Kidney glomerular epithelial cell (primary cell): Measurements from ENCODE around the gene TOMM20L.
"Not testable (repeated sequence)": the region's sequence is repeated elsewhere in the genome, so short reads cannot be mapped to it uniquely, and the experiment has no call there.

Experiments
- DNase-seq: peaks from one replicate; lab custom pipeline; 2025; lab: John Stamatoyannopoulos, UW

The TOMM20L gene

DNA sequence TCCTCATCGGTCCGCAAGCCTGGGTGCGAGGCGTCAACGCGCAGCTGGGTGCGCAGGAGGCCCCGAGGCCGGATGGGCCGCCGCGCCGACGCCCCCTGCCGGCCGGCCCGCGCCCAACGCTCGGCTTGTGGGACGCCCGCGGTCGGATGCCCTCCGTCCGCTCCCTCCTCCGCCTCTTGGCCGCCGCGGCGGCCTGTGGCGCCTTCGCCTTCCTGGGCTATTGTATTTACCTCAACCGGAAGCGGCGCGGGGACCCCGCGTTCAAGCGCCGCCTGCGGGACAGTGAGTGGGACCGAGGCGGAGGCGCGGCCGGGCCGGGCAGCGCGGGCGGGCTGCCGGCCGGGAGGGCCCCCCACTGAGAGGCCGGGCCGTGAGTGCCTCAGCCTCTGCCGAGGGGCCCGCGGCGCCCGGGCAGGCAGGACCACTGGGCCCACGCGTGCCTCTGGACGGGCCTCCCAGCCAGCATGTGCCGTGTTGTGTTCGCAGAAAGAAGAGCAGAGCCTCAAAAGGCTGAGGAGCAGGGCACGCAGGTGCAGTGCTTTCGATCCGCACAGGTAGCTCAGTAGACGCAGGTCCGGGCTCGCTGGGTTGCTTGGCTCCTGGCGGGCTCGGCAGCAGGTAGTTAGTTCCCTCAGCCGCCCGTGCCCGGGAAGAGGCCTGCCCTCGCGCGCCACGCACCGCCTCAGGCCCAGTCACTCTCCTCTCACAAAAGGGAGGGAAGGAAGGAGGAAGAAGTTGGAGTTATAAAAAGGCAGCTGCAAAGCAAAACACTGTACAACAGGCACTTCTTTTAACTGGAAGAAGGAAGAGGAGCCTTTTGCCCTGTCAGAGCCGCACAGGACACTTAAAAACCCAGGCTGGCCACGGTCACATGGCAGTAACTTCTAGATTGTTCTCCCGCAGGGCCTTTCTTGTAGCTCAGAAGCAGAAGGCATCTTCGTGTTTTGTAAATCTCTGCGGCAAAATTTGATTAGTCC is at the start of gene TOMM20L:
Gene TOMM20L, plus strand, starts transcription at position 119 of the 977 bp plus-strand sequence. Its CDS starts 28 bp downstream, at position 147.
- DNase-seq: peak; percentile 30

DNA sequence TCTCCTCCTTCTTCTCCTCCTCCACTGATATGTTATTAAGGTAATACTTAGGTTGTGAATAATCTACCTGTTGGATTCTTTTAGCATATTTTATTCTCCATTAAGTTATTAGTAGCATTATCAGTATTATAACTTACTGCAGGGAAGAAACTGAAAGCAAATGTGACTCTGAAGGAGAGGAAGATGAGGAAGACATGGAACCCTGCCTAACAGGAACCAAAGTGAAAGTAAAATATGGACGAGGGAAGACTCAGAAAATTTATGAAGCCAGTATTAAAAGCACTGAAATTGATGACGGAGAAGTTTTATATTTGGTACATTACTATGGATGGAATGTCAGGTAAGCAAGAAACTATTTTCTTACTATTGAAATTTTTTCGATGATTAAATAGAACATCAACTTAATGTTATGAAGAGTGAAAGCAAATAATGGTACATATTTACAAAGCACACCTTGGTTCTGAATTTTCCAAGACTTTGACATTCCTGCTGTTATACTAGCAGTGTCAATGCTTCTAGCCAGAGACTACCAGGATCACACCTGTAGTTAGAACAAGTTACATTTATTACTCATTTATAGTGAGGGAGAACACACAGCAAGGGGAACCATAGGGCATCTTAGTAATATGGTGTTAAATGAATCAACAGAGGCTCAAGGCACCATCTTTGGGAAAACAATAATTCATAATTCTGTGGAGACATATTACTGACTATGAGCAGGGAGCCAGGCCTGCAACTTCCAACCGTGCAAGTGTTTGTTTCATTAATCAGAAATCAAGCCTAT is 42.0 kb upstream of the TOMM20L start:
- peak; percentile 5 for DNase-seq

DNA sequence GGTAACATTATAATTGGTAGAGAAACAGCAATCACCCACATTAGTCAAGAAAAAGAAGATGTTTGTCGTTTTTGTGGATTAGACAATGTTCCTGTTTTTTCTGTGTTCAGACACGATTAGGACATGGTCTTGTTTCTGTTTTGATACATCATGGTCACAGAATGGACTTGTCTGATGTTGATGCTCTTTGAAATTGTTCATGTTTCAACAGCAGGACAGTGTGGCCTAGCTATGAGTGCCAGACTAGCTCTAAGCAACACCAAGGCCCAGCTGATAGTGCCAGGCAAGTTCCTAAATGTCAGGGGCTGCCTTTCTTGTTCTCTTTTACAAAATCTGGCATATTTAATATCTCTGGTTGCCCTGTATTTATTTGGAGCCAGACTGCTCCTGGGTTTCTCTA is 40.9 kb upstream of the TOMM20L start:
- no peak for DNase-seq

DNA sequence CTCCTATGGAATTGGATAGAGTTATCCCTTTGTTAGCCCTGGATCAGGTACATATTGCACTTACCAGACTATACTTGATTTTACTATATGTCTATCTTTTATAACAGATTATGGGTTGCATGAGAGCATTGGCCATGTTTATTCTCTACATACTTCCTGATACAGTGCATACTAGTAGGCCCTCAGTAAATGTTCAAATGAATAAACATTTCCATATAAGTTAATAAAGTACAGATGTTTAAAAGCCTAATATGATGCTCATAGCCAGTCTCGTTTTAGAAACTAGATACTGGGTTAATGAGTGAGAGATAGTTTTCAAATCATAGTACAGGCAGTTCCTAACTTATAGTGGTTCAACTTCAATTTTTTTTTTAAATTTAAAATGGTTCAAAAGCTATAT is 39.5 kb upstream of the TOMM20L start:
- no peak for DNase-seq

DNA sequence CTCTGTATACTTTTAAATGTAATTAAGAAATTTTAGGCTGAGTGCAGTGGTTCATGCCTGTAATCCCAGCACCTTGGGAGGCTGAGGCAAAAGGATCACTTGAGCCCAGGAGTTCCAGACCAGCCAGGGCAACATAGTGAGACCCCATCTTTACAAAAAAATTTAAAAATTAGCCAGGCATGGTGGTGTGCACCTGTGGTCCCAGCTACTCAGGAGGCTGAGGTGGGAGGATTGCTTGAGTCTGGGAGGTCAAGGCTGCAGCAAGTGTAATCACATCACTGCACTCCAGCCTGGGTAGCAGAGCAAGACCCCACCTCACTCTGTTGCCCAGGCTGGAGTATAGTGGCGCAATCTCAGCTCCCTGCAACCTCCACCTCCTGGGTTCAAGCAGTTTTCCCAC is 33.5 kb upstream of the TOMM20L start:
- not testable (repeated sequence) for DNase-seq

DNA sequence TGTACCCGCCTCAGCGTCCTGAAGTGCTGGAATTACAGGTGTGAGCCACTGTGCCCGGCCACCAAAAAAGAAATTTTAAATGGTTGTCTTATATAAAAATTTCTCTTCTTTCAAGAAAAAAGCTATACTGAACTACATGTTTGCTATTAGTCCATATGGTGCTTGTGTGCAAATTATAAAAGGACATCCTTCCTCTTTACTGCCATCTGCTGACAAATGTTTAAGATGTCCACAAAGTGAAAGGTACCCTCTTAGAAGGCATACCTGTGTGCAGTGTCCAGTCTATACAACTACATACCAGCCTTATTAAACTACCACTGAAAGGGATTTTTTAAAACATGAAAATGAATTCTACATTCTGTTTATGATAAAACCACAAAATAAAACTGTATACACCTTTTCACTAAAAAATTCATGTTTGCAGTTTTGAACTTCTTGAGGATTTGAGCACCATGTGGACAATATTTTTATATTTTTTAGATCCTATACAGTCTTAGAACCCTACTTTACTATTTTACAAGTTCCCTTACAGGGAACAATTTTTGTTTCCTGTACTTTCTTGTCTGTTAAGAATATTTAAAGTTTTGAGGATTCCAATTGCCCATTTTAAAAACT is 32.8 kb upstream of the TOMM20L start:
- peak; percentile 17 for DNase-seq

DNA sequence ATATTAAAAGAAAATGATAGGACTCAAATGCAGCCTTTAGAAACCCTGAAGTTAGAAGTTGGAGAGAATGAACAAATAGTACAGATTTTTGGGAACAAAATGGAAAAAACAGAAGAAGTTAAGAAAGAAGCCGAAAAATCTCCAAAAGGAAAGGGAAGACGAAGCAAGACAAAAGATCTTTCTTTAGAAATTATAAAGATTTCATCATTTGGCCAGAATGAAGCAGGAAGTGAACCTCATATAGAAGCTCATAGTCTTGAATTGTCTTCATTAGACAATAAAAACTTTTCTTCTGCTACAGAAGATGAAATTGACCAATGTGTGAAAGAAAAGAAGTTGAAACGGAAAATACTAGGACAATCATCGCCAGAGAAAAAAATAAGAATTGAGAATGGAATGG is 31.4 kb upstream of the TOMM20L start:
- no peak for DNase-seq

DNA sequence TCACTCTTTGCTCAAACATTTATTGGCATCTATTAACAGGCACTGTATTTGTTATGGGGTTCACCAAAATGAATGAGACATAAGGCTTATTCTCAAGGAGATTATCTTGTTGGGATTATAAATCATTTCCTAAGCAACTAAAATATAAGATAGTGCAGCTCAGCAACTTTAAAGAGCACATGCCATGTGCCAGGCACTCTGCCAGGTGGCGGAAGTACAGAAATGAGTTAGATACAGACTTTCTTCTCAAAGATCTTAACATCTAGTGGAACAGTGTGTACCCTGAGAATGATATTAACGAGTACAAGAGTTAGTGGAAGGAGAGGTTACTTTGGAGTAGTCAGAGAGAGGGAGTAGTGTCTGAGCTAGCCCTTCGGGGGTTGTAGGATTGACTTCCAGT is 28.4 kb upstream of the TOMM20L start:
- no peak for DNase-seq

DNA sequence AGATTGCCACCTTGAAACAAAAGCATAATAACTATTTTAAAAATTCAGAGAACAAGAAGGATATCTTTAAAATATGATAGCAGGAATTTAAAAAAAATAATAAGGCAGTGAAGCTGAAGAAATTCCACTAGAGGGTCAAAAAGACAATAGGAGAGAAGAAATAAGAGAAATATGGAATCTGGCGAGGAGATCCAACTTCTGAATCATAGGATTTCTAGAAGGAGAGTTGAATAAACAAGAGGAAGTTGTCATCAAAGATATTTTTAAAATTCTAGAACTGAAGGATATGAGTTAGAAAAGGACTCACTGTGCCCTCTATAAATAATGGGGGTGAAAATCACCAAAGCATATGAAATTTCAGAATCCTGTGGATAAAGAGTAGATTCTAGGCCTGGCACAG is 26.8 kb upstream of the TOMM20L start:
- DNase-seq: no peak

DNA sequence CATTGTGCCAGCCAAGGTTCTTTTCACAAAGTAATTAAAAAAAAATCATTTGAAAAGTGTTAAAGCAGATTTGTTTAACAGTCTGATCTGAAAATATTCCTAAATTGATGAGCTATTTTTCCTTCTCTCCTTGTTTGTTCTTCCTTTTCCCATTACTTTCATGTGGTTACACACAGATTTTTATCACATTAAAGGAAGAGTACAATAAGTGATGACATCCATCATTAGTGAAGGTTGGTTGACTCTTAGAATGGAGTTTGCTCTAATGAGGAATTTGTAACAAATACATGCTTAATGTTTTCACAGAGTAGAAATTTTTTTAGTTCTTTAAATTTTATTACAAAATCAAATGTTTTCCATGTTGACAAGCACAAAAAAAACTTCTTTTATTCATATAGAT is 18.9 kb upstream of the TOMM20L start:
- DNase-seq: no peak

DNA sequence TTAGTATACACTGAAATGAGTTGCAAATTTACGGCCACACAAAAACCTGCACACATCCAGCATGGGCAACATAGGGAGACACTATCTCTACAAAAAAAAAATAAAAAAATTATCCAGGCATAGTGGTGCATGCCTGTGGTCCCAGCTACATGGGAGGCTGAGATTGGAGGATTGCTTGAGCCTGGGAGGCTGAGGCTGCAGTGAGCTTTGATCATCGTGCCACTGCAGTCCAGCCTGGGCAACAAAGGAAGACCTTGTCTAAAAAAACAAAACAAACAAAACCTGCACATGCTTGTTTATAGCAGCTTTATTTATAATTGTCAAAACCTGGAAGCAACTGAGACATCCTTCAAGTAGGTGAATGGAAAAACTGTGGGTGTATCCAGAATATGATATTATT is 4.9 kb upstream of the TOMM20L start:
- no peak for DNase-seq

DNA sequence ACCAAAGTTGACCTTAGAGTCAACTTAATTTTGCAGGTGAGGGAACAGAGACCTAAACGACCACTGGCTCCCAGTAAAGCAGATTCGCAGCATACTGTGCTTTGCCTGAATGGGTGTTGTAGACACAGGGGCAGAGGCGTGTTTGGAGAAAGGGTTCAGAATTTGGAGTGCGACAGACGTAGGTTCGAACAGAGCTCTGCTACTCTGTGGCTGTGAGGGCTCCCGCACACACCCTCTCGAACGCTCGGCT is 243 bp upstream of the TOMM20L start:
- DNase-seq: no peak

DNA sequence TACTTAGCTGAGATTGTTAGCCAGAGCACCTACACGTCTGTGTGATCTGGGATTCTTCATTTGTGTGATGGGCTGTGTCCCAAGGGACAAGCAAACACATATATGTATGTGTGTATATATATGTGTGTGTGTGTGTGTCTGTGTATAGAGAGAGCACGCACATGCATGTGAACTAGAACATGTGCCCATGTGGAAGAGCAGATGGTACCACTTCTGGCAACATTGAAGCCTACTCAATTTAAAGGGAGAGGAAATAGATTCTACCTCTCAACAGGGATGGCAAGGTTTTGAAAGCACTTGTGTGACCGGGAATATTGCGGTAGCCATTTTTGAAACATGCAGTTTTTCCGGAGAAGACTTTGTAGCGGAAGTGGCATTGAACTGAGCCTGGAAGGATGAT is 1.4 kb downstream of the TOMM20L start:
- DNase-seq: no peak

DNA sequence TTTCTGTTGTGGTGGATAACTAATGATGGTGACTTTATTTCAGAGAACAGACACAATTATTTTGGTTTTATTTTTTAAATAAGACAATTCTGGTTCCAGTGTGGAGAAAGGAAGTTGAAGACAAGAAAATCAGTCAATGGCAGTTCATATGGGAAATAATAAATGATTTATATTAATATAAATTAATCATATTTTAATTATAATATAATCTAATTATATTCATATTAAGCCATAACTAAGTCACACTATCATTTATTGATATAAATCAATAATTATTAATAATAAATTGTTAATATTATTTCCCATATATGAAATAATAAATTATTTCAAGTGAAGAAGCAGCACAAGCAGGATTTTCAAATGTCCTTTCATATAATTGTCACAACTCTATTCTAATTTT is 2.8 kb downstream of the TOMM20L start:
- DNase-seq: no peak

DNA sequence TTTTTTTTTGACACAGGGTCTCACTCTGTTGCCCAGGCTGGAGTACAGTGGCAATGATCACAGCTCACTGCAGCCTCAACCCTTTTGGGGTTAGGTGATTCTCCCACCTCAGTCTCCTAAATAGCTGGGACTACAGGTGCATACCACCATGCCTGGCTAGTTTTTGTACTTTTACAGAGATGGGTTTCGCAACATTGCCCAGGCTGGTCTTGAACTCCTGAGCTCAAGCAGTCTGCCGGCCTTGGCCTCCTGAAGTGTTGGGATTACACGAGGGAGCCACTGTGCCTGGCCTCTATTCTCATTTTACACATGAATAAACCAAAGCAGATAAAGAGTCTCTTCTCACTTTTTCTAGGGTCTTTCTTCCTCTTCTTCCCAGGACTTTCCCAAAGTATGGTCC is 3.2 kb downstream of the TOMM20L start:
- no peak for DNase-seq

DNA sequence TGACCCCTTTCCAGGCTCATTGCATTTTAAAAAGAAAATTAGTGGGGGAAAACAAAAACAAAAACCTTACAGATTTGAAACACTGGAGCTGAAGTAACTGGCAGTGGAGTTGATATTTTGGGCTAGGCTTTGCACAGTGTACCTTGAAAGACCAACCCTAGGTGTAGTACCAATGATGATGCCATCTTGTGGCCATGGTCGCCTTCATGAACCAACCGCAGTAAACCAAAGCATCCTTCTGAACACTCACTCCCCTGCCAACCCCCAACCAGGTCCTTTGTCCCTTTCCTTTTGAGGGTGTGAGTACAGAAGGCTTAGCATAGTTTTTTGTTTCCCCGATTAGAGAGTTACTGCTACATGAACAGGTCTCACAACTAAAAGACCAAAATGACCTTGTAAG is 5.9 kb downstream of the TOMM20L start:
- no peak for DNase-seq

DNA sequence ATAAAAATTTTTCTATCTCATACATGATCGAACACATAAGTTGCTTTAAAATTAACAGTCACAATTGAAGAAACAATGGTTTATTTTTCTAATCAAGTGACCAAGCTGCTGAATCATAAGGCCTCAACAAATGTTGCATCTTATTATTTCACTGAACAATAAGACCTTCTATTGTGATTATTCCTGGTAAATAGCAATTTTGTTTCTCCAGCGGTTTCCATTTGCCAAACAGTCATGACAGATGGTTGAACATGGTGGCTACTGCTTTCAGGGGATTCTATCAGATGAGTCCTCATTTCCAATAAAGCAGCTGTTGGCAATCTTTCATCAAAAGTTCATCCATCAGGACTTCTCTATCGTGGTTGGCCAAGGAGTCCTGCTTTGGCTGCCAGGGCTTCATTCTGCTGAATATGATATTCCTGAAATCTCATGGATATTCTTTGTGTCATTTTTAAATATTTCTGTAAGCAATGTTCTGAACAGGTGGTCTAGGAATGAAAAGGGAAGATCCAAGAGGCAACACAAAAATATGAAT is 13.0 kb downstream of the TOMM20L start:
- DNase-seq: no peak

DNA sequence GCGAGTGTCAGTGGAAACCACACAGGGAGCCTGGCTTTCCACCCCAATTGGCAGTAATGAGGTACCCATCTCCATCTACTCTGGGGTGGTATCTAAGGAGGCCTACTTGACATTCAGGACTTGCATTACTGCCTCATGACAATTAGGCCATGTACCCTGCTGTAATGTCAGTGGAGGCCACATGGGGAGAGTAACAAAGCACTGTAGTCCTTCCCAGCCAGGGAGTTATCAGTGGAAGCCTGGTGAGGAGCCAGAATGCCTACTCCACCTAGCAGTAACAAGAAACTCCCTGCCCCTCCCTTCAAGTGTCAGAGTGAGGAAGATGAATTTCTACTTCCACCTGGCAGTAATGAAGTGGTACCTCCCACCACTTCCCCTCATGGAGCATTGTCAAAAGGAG is 19.1 kb downstream of the TOMM20L start:
- DNase-seq: no peak

DNA sequence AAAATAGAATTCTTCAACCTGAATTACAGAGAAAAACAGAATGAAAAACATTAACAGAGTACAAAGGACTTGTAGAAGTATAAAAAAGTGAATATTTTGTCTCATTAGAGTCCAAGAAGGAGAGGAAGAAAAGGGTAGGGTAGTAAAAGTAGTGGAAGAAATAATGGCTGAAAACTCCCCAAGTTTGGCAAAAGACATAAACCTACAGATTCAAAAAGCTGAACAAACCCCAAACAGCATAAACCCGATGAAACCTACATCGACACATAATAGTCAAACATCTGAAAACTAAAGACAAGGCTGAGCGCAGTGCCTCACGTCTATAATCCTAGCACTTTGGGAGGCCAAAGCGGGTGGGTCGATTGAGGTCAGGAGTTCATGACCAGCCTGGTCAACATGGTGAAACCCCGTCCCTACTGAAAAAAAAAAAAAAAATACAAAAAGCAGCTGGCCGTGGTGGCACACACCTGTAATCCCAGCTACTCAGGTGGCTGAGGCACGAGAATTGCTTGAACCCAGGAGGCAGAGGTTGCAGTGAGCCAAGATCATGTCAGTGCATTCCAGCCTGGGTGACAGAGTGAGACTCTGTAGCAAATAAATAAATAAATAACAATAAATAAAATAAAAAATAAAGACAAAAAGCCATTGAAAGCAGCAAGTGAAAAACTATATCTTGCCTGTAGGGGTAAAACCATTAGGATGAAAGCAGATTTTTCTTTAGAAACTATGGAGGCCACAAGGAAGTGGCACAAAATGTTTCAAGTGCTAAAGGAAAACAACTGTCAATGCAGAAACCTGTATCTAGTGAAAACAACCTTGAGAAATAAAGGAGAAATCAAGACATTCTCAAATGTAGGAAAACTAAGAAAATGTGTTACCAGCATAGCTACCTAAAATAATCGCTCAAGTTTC is 20.2 kb downstream of the TOMM20L start:
- DNase-seq: no peak

DNA sequence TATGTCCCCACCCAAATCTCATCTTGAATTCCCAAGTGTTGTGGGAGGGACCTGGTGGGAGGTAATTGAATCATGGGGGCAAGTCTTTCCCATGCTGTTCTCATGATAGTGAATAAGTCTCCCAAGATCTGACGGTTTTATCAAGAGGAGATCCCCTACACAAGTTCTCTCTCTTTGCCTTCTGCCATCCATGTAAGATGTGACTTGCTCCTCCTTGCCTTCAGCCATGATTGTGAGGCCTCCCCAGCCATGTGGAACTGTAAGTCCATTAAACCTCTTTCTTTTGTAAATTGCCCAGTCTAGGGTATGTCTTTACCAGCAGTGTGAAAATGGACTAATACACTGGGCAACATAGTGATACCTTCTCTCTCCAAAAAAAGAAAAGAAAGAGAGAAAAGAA is 21.2 kb downstream of the TOMM20L start:
- not testable (repeated sequence) for DNase-seq

DNA sequence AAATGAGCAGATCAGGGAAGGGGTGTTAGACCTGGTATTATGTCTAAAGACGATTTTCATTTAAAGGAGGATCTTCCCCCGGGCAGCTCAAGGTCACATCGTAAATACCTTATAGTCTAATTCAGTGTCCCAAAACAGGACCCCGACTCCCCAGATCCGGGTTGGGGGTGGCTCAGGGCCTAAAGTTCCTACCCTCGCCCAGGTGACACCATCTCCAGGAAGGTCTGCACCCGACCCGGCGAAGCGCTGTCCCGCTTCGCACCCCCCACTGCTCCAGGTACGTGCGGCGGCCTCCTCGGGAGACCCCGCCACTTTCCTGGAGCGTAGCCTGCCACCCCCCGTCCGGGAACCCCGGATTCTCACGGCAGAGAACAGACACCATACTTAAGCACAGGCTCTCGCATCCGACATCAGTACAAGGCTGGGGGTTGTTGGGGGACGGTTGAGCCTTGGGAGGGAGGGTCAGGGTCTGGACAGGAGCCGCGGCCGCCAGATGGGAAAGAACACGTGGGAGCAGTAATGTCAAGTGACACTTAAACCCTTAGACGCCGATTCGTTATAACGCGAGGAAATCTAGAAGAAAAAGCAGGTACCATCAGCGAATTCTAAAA is 31.0 kb downstream of the TOMM20L start:
- DNase-seq: peak; percentile 65
